Measurements from ENCODE around the gene MC2R.

The MC2R gene

DNA sequence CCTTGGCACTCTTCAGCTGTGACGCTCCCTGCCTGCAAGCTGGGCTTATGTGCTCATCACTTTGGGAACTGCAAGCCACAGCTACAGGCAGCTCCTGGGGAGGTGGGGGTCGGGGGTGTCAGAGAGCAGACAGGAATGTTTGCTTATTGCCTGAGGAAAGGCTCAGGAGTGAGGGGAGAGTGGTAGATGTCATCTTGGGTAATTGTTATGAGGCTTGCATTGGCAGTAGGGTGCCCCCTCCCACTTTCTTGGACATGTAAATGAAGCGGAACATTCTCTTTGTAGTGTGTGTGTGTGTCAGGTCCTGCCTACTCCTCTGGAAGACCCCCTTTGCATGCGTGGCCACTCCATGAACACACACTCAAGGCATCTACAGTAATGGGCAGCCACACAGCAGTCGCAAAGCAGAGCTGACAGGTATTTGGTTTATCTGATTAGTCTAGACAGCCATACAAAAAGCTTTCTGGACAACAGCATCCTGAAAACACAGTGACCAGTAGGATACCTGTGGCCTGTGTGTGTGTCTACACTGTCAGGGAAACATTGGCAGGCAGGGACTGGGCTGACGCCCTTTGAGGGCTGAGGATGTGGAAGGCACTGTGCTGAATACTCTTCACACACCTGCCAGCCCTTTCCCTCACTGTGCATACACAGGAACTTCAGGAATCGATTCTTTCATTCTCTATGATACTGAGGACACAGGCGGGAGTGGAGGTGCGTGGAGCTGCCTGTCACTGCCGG, 17.1 kb upstream of the MC2R start:
- ChIA-PET POLR2A (no interaction called here), CTCF (no interaction called here)
- no peak for DNase-seq (ENCODE audit: extremely low spot score)
- TF ChIP-seq ARNT (IDR thresholded peaks at IDR 0.05) (no peak), FOXM1 (IDR thresholded peaks at IDR 0.05; ENCODE audit: borderline replicate concordance) (no peak), LEF1 (IDR thresholded peaks at IDR 0.05; ENCODE audit: borderline replicate concordance) (no peak), HDGF (IDR thresholded peaks at IDR 0.05; ENCODE audit: borderline replicate concordance) (no peak), ZNF384 (IDR thresholded peaks at IDR 0.05) (no peak), SP1 (IDR thresholded peaks at IDR 0.05) (no peak), FOXK2 (IDR thresholded peaks at IDR 0.05) (no peak), CTBP1 (IDR thresholded peaks at IDR 0.05; ENCODE audit: borderline replicate concordance) (no peak), BHLHE40 (IDR thresholded peaks at IDR 0.05; ENCODE audit: borderline replicate concordance) (no peak), SUZ12 (IDR thresholded peaks at IDR 0.05) (no peak), ELF4 (IDR thresholded peaks at IDR 0.05) (no peak), FOXA1 (IDR thresholded peaks at IDR 0.05) (no peak), TARDBP (IDR thresholded peaks at IDR 0.05) (no peak), L3MBTL2 (conservative IDR thresholded peaks at IDR 0.05) (no peak), NFRKB (IDR thresholded peaks at IDR 0.05) (no peak)
- TF ChIP-seq, protein P1, sequence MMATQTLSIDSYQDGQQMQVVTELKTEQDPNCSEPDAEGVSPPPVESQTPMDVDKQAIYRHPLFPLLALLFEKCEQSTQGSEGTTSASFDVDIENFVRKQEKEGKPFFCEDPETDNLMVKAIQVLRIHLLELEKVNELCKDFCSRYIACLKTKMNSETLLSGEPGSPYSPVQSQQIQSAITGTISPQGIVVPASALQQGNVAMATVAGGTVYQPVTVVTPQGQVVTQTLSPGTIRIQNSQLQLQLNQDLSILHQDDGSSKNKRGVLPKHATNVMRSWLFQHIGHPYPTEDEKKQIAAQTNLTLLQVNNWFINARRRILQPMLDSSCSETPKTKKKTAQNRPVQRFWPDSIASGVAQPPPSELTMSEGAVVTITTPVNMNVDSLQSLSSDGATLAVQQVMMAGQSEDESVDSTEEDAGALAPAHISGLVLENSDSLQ (IDR thresholded peaks at IDR 0.05) = no peak

DNA sequence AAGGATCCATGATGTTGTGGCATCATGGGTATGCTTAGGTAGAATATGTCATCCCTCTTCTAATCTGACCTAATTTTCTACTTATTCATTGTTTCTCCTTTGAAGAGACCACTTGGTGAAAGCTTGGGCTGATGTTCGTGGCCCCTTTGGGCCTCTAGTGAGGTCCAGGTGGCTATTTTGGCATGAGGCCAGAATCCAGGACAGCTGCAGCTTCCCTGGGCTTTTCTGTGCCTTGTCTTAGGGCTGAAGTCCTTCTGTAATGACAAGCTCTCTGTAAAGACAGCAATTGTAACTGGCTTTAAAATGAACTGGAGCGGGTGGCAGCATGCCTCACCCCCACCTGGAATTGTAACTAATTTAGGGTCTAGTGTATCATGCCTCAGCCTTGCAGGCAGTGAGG, 15.6 kb upstream of the MC2R start:
- CTCF ChIA-PET = no interaction called here
- no peak for DNase-seq (ENCODE audit: extremely low spot score)
- POLR2A ChIA-PET = no interaction called here
- TF ChIP-seq ZNF384 (IDR thresholded peaks at IDR 0.05) (no peak), ELF4 (IDR thresholded peaks at IDR 0.05) (no peak), FOXM1 (IDR thresholded peaks at IDR 0.05; ENCODE audit: borderline replicate concordance) (no peak)

DNA sequence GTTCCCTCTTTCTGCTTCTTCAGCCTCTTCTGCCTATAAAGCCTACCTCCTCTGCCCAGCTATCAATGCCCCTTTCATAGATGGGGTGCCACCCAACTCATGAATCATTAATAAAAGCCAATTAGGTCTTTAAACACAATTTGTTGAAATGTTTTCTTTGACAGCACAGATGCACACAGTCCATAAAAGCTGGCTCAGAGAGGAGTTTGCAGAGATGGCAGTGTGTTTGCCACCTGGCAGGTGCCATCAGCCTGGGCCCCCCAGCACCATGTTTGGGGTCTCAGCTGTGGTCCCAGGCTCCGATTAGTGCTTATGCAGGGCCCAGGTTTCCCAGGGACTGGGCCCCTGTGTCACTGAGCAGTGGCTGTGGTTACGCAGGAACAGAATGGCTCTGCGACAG, 7.9 kb upstream of the MC2R start:
- TF ChIP-seq L3MBTL2 (conservative IDR thresholded peaks at IDR 0.05) (no peak), ARNT (IDR thresholded peaks at IDR 0.05) (no peak), BHLHE40 (IDR thresholded peaks at IDR 0.05; ENCODE audit: borderline replicate concordance) (no peak), LEF1 (IDR thresholded peaks at IDR 0.05; ENCODE audit: borderline replicate concordance) (no peak), ELF4 (IDR thresholded peaks at IDR 0.05) (no peak), ZNF384 (IDR thresholded peaks at IDR 0.05) (no peak), CTBP1 (IDR thresholded peaks at IDR 0.05; ENCODE audit: borderline replicate concordance) (no peak), FOXK2 (IDR thresholded peaks at IDR 0.05) (no peak), HDGF (IDR thresholded peaks at IDR 0.05; ENCODE audit: borderline replicate concordance) (no peak), FOXM1 (IDR thresholded peaks at IDR 0.05; ENCODE audit: borderline replicate concordance) (no peak), SP1 (IDR thresholded peaks at IDR 0.05) (no peak), FOXA1 (IDR thresholded peaks at IDR 0.05) (no peak), TARDBP (IDR thresholded peaks at IDR 0.05) (no peak), SUZ12 (IDR thresholded peaks at IDR 0.05) (no peak)
- TF ChIP-seq, protein P1 (IDR thresholded peaks at IDR 0.05) = no peak
- ChIA-PET POLR2A (no interaction called here), CTCF (no interaction called here)
- DNase-seq (ENCODE audit: extremely low spot score) = no peak

DNA sequence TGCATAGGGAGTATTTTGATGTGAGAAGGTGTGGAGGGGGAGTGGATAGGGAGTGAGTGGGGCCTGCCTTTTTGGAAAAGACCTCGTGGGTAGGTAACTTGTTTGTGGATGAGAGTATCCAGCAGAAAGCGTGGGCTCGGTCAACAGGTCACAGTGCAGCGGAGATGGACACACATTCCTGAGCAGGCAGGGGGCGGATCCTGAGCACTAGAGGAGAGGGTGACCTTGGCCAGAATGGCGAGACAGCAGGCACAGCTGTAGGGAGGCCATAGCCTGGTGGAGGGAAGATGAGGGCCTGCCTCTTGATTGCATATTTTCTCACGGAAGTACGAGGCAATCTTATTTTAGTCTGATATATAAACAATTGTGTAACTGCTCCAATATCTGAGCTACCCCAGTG, 3.6 kb upstream of the MC2R start:
- POLR2A ChIA-PET = no interaction called here
- no peak for TF ChIP-seq BHLHE40 (IDR thresholded peaks at IDR 0.05; ENCODE audit: borderline replicate concordance)
- TF ChIP-seq NFRKB (IDR thresholded peaks at IDR 0.05) = no peak
- TF ChIP-seq FOXK2 (IDR thresholded peaks at IDR 0.05) = no peak
- TF ChIP-seq TARDBP (IDR thresholded peaks at IDR 0.05) = no peak
- no peak for TF ChIP-seq ZNF384 (IDR thresholded peaks at IDR 0.05)
- TF ChIP-seq, protein P1 (IDR thresholded peaks at IDR 0.05) = no peak
- no peak for TF ChIP-seq ARNT (IDR thresholded peaks at IDR 0.05)
- no peak for TF ChIP-seq SP1 (IDR thresholded peaks at IDR 0.05)
- no peak for TF ChIP-seq SUZ12 (IDR thresholded peaks at IDR 0.05)
- TF ChIP-seq CTBP1 (IDR thresholded peaks at IDR 0.05; ENCODE audit: borderline replicate concordance) = no peak
- no peak for TF ChIP-seq FOXA1 (IDR thresholded peaks at IDR 0.05)

DNA sequence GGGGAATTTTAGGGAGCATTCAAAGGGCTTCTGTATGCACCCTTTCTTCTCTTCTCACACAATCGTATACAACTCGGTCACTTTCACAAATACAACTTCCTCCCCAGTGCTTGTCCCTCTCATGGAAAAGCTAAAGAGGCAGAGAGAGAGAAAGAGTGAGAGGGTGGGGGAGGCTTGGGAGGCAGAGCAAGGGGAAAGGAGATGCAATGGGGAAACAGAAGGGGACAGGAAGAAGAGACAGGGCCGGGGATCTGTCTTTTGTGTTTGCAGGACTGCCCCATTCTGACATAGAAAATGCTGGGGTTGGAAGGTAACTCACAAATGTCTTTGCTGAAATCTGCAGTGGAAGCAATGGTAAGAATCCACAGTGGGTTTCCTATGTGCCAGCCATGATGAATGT, 2.1 kb upstream of the MC2R start:
- TF ChIP-seq FOXA1 (IDR thresholded peaks at IDR 0.05) (no peak), SP1 (IDR thresholded peaks at IDR 0.05) (no peak), CTBP1 (IDR thresholded peaks at IDR 0.05; ENCODE audit: borderline replicate concordance) (no peak), LEF1 (IDR thresholded peaks at IDR 0.05; ENCODE audit: borderline replicate concordance) (no peak), ZNF384 (IDR thresholded peaks at IDR 0.05) (no peak), ELF4 (IDR thresholded peaks at IDR 0.05) (no peak), SUZ12 (IDR thresholded peaks at IDR 0.05) (no peak), TARDBP (IDR thresholded peaks at IDR 0.05) (no peak), L3MBTL2 (conservative IDR thresholded peaks at IDR 0.05) (no peak), NFRKB (IDR thresholded peaks at IDR 0.05) (no peak), FOXM1 (IDR thresholded peaks at IDR 0.05; ENCODE audit: borderline replicate concordance) (no peak), HDGF (IDR thresholded peaks at IDR 0.05; ENCODE audit: borderline replicate concordance) (no peak), FOXK2 (IDR thresholded peaks at IDR 0.05) (no peak), BHLHE40 (IDR thresholded peaks at IDR 0.05; ENCODE audit: borderline replicate concordance) (no peak), ARNT (IDR thresholded peaks at IDR 0.05) (no peak)
- TF ChIP-seq, protein P1 (IDR thresholded peaks at IDR 0.05) = no peak
- POLR2A ChIA-PET = no interaction called here
- CTCF ChIA-PET = no interaction called here
- no peak for DNase-seq (ENCODE audit: extremely low spot score)

More for the DNA sequence above, 3.6 kb upstream of the MC2R start:
- DNase-seq (ENCODE audit: extremely low spot score) = no peak
- CTCF ChIA-PET = no interaction called here
